GM23248 (cell line): ENCODE results near the gene PHLPP1. TPM values are rescaled to one million over a fixed set of nuclear protein-coding genes. Genes with fewer than 3 reads are reported as not detected.

ENCODE experiments used
- DNase-seq: peaks from one replicate; pipeline ENCODE4 v3.0.0-alpha.2; 2015
- H2AFZ ChIP-seq: fragments of 200-600 bp; sonication (generic); 2 replicates; pipeline ENCODE4 v1.6.1; 2016; ENCODE audit warnings: antibody characterized with exemption
- H3F3A ChIP-seq: fragments of 200-600 bp; sonication (generic); 2 replicates; pipeline ENCODE4 v1.6.1; 2016; ENCODE audit warnings: mild to moderate bottlenecking, antibody characterized with exemption, mixed run types; ENCODE audit not compliant: insufficient read depth
- H3K27ac ChIP-seq: fragments of 200-600 bp; sonication (generic); 2 replicates; pipeline ENCODE4 v1.5.1; 2016; ENCODE audit warnings: mild to moderate bottlenecking
- H3K27me3 ChIP-seq: fragments of 200-600 bp; sonication (generic); replicated peaks from 2 replicates; pipeline ENCODE4 v1.6.1; 2016; ENCODE audit warnings: mild to moderate bottlenecking; ENCODE audit not compliant: insufficient read depth
- H3K36me3 ChIP-seq: fragments of 200-600 bp; sonication (generic); 2 replicates; pipeline ENCODE4 v1.6.1; 2016; ENCODE audit warnings: low read depth, mild to moderate bottlenecking
- H3K4me1 ChIP-seq: fragments of 200-600 bp; sonication (generic); 2 replicates; pipeline ENCODE4 v1.6.1; 2016; ENCODE audit warnings: mild to moderate bottlenecking; ENCODE audit not compliant: insufficient read depth
- H3K4me2 ChIP-seq: fragments of 200-600 bp; sonication (generic); one replicate; pipeline ENCODE4 v1.6.1; 2016; ENCODE audit warnings: mild to moderate bottlenecking; ENCODE audit not compliant: unreplicated experiment
- H3K4me3 ChIP-seq: fragments of 200-600 bp; sonication (generic); 2 replicates; pipeline ENCODE4 v1.5.1; 2016; ENCODE audit warnings: mild to moderate bottlenecking
- H3K79me2 ChIP-seq: fragments of 200-600 bp; sonication (generic); 2 replicates; pipeline ENCODE4 v1.6.1; 2016; ENCODE audit warnings: mild to moderate bottlenecking; ENCODE audit not compliant: insufficient read depth
- H3K9ac ChIP-seq: fragments of 200-600 bp; sonication (generic); 2 replicates; pipeline ENCODE4 v1.6.1; 2016; ENCODE audit warnings: mild to moderate bottlenecking
- H3K9me2 ChIP-seq: fragments of 200-600 bp; sonication (generic); 2 replicates; pipeline ENCODE4 v1.6.1; 2016; ENCODE audit warnings: mixed run types, mild to moderate bottlenecking, moderate library complexity; ENCODE audit not compliant: insufficient read depth
- H3K9me3 ChIP-seq: fragments of 200-600 bp; sonication (generic); one replicate; pipeline ENCODE4 v1.6.1; 2017; ENCODE audit warnings: low read depth
- H4K20me1 ChIP-seq: fragments of 200-600 bp; sonication (generic); 2 replicates; pipeline ENCODE4 v1.6.0; 2016; ENCODE audit not compliant: insufficient read depth
- EZH2 ChIP-seq: fragments of 200-600 bp; sonication (generic); IDR thresholded peaks from 2 replicates; pipeline ENCODE4 v1.6.1; 2018; ENCODE audit warnings: antibody characterized with exemption, mild to moderate bottlenecking; ENCODE audit not compliant: insufficient read depth, poor library complexity, severe bottlenecking
- EZH2phosphoT487 ChIP-seq: fragments of 200-600 bp; sonication (generic); IDR thresholded peaks from 2 replicates; pipeline ENCODE4 v1.6.1; 2018; ENCODE audit warnings: antibody characterized with exemption, moderate library complexity, mild to moderate bottlenecking, low read depth; ENCODE audit not compliant: insufficient read depth
- WGBS, 2 experiments: methylation state at CpG; one replicate each; pipeline ENCODE4 v1.1.6; 2015 to 2017; ENCODE audit warnings: low lambda C conversion rate in 2 of 2, low coverage in 1 of 2; ENCODE audit errors: missing lambda C conversion rate in 2 of 2; 5-methylcytosine and 5-hydroxymethylcytosine counted together
- in situ Hi-C: fragments of 300-500 bp; cut with MboI; formaldehyde crosslinking; loops from 2 replicates; pipeline ENCODE4 v1.15.0; 2020
- polyA plus RNA-seq: library from polyadenylated mRNA; unstranded; fragments of >200 nt; fragmentation: Nextera tagmentation; extraction: Ambion mirVana; gene quantifications from 2 replicates; pipeline ENCODE4 v1.2.1, GENCODE V29; 2016
- total RNA-seq: library from RNA; depleted of rRNA; stranded (reverse); fragments of >200 nt; shearing (Covaris generic); gene quantifications from 2 replicates; pipeline ENCODE4 v1.2.3, GENCODE V29; 2014

The PHLPP1 gene
- total and polyA plus RNA-seq, 2 experiments from 2014 or later, result 1.1 to 6.8 TPM

DNA sequence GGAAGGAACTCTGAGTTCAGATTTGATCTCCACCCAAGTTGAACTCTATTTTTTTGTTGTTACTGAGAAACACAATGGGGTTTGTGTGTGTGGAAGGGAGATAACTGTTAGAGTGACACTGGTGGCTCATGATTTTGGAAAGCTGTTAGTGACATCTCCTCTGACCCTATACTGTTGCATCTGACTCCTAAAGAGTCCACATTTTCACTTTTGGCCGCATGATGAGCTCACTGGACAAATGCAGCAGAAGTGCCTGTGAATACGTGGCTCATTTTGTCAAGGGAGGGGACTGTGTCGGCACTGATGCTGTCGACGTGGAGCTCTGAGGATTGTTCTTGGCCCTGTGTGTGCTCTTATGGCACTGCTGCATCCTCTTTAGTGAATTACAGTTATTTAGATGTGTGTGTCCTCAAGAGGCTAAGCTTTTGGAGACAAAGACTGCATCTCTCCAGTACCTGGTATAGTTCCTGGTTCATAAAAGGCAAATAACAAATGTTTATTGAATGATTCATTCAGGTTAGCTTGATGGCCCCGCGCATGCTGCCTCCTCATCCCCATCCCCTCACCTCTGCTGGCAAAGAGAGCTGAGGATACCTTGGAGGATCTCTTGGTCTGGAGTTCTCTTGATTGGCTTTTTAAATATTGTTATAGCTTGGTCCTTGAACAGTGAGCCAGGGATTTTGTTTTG lies 135.4 kb downstream of the PHLPP1 start:
- H2AFZ ChIP-seq, result no peak overlapping the region
- 0 out of 2 replicates have a peak, but pooled peaks cover 3% of the 10 kb centered on the region for H3F3A ChIP-seq
- H3K79me2 ChIP-seq, result no peaks in the 10 kb centered on the region
- no peaks in the 10 kb centered on the region for H3K36me3 ChIP-seq
- 96 to 99% methylated on average over 7 of the region's 7 CpGs for WGBS, 2 experiments
- no peaks in the 10 kb centered on the region for H4K20me1 ChIP-seq
- no peaks in the 10 kb centered on the region for H3K9me2 ChIP-seq
- no peak overlapping the region for H3K9ac ChIP-seq
- no peaks in the 10 kb centered on the region for H3K27me3 ChIP-seq
- no peak overlapping the region for H3K27ac ChIP-seq
- H3K4me3 ChIP-seq, result no peak overlapping the region
- H3K9me3 ChIP-seq, result no peaks in the 10 kb centered on the region
- H3K4me1 ChIP-seq, result peaks cover 18% of the 10 kb centered on the region
- no peak for DNase-seq
- in situ Hi-C loops, result no loop called here
- TF ChIP-seq EZH2phosphoT487 (no peak), EZH2 (no peak)
- no peak overlapping the region for H3K4me2 ChIP-seq

DNA sequence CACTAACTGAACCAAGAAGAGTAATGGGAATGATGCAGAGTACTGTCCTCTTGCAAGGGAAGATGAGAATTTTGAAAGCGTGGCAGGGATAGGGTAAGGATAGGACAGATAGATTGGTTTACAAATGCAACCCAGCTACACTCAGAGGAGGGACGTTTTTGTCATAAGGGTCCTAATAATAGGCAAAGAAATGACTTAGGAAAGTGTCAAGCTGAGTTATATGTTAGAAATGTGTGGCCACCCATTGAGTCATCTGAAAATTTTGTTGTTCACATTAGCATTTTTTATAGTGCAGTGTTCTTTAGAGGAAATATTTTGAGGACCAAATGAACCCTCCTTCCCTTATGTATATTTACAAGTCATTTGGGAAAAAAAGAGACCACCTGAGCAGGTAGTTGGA lies 137.5 kb downstream of the PHLPP1 start:
- Histone ChIP-seq H3K9ac (no peak overlapping the region), H3F3A (0 out of 2 replicates have a peak, but pooled peaks cover 3% of the 10 kb centered on the region), H3K4me3 (no peak overlapping the region), H3K9me3 (no peaks in the 10 kb centered on the region), H3K4me1 (peaks cover 18% of the 10 kb centered on the region), H3K27me3 (no peaks in the 10 kb centered on the region), H3K4me2 (peak overlapping the region; percentile 24), H3K27ac (peak overlapping the region; percentile 20; the same call in 1 of the 2 replicates), H4K20me1 (no peaks in the 10 kb centered on the region), H3K9me2 (no peaks in the 10 kb centered on the region), H3K36me3 (no peaks in the 10 kb centered on the region), H2AFZ (no peak overlapping the region), H3K79me2 (no peaks in the 10 kb centered on the region)
- no peak for TF ChIP-seq EZH2phosphoT487
- no peak for TF ChIP-seq EZH2
- 47 to 50% methylated on average over 2 of the region's 2 CpGs for WGBS, 2 experiments
- in situ Hi-C loops, result no loop called here
- peak; percentile 68 for DNase-seq

DNA sequence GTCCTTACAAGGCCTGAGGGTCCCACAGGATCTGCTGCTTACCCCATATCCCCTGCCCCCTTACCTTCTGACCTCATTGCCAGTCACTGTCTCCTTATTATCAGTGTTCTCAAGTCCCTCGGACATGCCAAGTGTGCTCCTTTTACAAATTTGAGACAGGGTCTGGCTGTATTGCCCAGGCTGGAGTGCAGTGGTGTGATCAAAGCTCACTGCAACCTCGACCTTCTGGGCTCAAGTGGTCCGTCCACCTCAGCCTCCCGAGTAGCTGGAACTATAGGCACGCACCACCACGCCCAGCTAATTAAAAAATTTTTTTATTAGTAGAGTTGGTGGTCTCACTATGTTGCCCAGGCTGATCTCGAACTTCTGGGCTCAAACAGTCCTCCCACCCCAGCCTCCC lies 141.0 kb downstream of the PHLPP1 start:
- no peak overlapping the region for H3K9ac ChIP-seq
- H3K4me1 ChIP-seq, result peaks cover 10% of the 10 kb centered on the region
- no peaks in the 10 kb centered on the region for H3K79me2 ChIP-seq
- no peaks in the 10 kb centered on the region for H3K36me3 ChIP-seq
- H3K27ac ChIP-seq, result no peak overlapping the region
- no peaks in the 10 kb centered on the region for H3K9me2 ChIP-seq
- no peaks in the 10 kb centered on the region for H4K20me1 ChIP-seq
- no peaks in the 10 kb centered on the region for H3K9me3 ChIP-seq
- H3K4me2 ChIP-seq, result no peak overlapping the region
- 0 out of 2 replicates have a peak, but pooled peaks cover 3% of the 10 kb centered on the region for H3F3A ChIP-seq
- TF ChIP-seq EZH2, result no peak
- no peak for TF ChIP-seq EZH2phosphoT487
- WGBS, 2 experiments, result 96% methylated on average over 7 of the region's 7 CpGs
- no peaks in the 10 kb centered on the region for H3K27me3 ChIP-seq
- no peak for DNase-seq
- in situ Hi-C loops, result no loop called here
- H3K4me3 ChIP-seq, result no peak overlapping the region
- no peak overlapping the region for H2AFZ ChIP-seq

DNA sequence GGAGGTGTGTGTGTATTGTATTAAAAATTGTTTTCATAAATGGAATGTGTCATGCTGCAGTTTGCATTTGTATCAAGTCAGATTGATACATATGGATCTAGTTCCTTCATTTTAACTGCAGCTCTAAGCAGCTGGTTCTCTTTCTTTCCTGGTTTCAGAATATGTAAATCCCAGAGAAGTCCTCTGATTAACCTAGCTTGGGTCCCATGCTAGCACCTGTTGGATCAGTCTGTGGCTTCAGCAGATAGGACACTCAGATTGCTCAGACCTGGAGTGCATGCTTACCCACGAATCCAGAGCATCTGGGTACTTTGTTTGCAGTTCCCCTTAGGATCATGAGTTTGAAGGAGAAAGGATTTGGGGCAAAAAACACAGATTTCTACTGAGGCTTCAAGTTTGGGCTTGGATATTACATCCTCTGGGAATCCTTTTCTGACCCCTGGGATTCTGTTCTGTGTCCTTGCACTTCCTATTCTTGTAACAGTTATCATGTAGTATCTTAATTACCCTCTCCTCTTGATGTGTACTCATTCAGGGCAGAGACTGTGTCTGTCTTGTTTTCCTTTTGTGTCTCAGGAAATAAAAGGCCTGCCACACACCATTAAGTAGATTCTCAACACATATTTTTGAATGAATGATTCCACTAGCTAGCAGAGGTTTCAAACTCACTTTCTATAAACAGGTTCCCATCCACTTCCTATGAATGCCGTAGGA lies 142.1 kb downstream of the PHLPP1 start:
- Histone ChIP-seq H3K79me2 (no peaks in the 10 kb centered on the region), H3K36me3 (no peaks in the 10 kb centered on the region), H2AFZ (no peak overlapping the region), H3K9me2 (no peaks in the 10 kb centered on the region), H3F3A (0 out of 2 replicates have a peak, but pooled peaks cover 3% of the 10 kb centered on the region), H3K4me1 (peaks cover 10% of the 10 kb centered on the region), H4K20me1 (no peaks in the 10 kb centered on the region), H3K9me3 (no peaks in the 10 kb centered on the region), H3K4me3 (no peak overlapping the region), H3K4me2 (no peak overlapping the region), H3K27me3 (no peaks in the 10 kb centered on the region), H3K9ac (no peak overlapping the region), H3K27ac (no peak overlapping the region)
- DNase-seq, result no peak
- 95 to 98% methylated on average over 2 of the region's 2 CpGs for WGBS, 2 experiments
- TF ChIP-seq EZH2 (no peak), EZH2phosphoT487 (no peak)
- in situ Hi-C loops, result no loop called here
